Measurements from ENCODE around the gene DHRSX.
A peak's percentile ranks its signal among the peaks of the same experiment; 100 is the strongest.

Gene DHRSX

GRCh38 chrX:2498781-2499302 lies 1.9 kb downstream of the DHRSX start:
- peak overlapping the region; percentile 72 for H3K4me3 ChIP-seq (ENCODE audit: low read depth, low read length)
- no peak for TF ChIP-seq CTCF (IDR thresholded peaks at IDR 0.05; ENCODE audit: low read depth, low read length, missing control alignments)
- peak overlapping the region; percentile 34 for H3K27ac ChIP-seq
- H3K27me3 ChIP-seq (replicated peaks): no peaks in the 10 kb centered on the region
- peaks cover 6% of the 10 kb centered on the region for H3K36me3 ChIP-seq (replicated peaks)
- in situ Hi-C loops (cut with HindIII; ENCODE audit: low pct_ligation_motif_present, low sequenced_read_pairs): no loop called here
- peak; percentile 11 for DNase-seq

- H3K27me3 ChIP-seq (replicated peaks): no peaks in the 10 kb centered on the region
- in situ Hi-C loops (cut with HindIII; ENCODE audit: low pct_ligation_motif_present, low sequenced_read_pairs): no loop called here
- H3K27ac ChIP-seq: peak overlapping the region; percentile 34
- H3K4me3 ChIP-seq (ENCODE audit: low read depth, low read length): peak overlapping the region; percentile 72
- TF ChIP-seq CTCF (IDR thresholded peaks at IDR 0.05; ENCODE audit: low read depth, low read length, missing control alignments): no peak
- peaks cover 6% of the 10 kb centered on the region for H3K36me3 ChIP-seq (replicated peaks)
- DNase-seq: no peak
These were observed 2.6 kb downstream of the DHRSX start for GRCh38 chrX:2497961-2498780.

GRCh38 chrX:2495595-2495994 lies 5.2 kb downstream of the DHRSX start:
- no peak overlapping the region for H3K27ac ChIP-seq
- H3K36me3 ChIP-seq (replicated peaks): peaks cover 6% of the 10 kb centered on the region
- DNase-seq: no peak
- in situ Hi-C loops (cut with HindIII; ENCODE audit: low pct_ligation_motif_present, low sequenced_read_pairs): no loop called here
- H3K4me3 ChIP-seq (ENCODE audit: low read depth, low read length): no peak overlapping the region
- H3K27me3 ChIP-seq (replicated peaks): no peaks in the 10 kb centered on the region
- TF ChIP-seq CTCF (IDR thresholded peaks at IDR 0.05; ENCODE audit: low read depth, low read length, missing control alignments): no peak

- Histone ChIP-seq H3K36me3 (replicated peaks) (peaks cover 34% of the 10 kb centered on the region), H3K4me3 (ENCODE audit: low read depth, low read length) (no peak overlapping the region), H3K27me3 (replicated peaks) (no peaks in the 10 kb centered on the region), H3K27ac (no peak overlapping the region)
- DNase-seq: no peak
- no peak for TF ChIP-seq CTCF (IDR thresholded peaks at IDR 0.05; ENCODE audit: low read depth, low read length, missing control alignments)
- in situ Hi-C loops (cut with HindIII; ENCODE audit: low pct_ligation_motif_present, low sequenced_read_pairs): no loop called here
These were observed 8.1 kb downstream of the DHRSX start for GRCh38 chrX:2492531-2493218.

GRCh38 chrX:2490634-2491033 lies 10.1 kb downstream of the DHRSX start:
- H3K27ac ChIP-seq: no peak overlapping the region
- TF ChIP-seq CTCF (IDR thresholded peaks at IDR 0.05; ENCODE audit: low read depth, low read length, missing control alignments): no peak
- H3K27me3 ChIP-seq (replicated peaks): no peaks in the 10 kb centered on the region
- no peak overlapping the region for H3K4me3 ChIP-seq (ENCODE audit: low read depth, low read length)
- DNase-seq: no peak
- H3K36me3 ChIP-seq (replicated peaks): peaks cover 43% of the 10 kb centered on the region
- in situ Hi-C loops (cut with HindIII; ENCODE audit: low pct_ligation_motif_present, low sequenced_read_pairs): no loop called here

All from brain microvascular endothelial cell (primary cell).